LNCAP (cell line): Measurements from ENCODE around the gene NACAD.

Experiments used
- CTCF ChIP-seq: fragments of 450-650 bp; IDR thresholded peaks from 2 replicates; pipeline ENCODE4 v1.5.1; 2017; ENCODE audit warnings: mild to moderate bottlenecking

Gene NACAD

GRCh38 chr7:45050198-45050597 lies 38.6 kb downstream of the NACAD start:
- no peak for TF ChIP-seq CTCF

GRCh38 chr7:45048748-45049147 lies 40.0 kb downstream of the NACAD start:
- TF ChIP-seq CTCF: no peak

DNA sequence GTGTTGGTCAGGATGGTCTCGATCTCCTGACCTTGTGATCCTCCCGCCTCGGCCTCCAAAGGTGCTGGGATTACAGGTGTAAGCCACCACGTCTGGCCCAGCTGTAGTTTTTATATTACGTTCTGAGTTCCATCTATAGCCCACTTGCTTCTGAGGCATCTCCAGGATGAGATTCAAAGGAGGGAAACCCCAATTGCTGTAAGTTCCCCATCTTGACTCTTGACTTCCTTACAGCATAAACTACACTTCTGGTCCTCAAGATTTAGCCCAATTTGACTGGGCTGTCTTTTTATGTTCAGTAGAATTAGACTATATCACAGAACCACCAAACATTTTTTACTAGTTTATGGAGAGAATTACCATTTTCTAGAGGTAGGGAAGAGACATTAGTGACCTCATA lies 44.4 kb downstream of the NACAD start:
- TF ChIP-seq CTCF: no peak

- no peak for TF ChIP-seq CTCF
These were observed 49.7 kb downstream of the NACAD start for GRCh38 chr7:45039106-45039505.

- TF ChIP-seq CTCF: no peak
These were observed 50.9 kb downstream of the NACAD start for GRCh38 chr7:45037876-45038275.

DNA sequence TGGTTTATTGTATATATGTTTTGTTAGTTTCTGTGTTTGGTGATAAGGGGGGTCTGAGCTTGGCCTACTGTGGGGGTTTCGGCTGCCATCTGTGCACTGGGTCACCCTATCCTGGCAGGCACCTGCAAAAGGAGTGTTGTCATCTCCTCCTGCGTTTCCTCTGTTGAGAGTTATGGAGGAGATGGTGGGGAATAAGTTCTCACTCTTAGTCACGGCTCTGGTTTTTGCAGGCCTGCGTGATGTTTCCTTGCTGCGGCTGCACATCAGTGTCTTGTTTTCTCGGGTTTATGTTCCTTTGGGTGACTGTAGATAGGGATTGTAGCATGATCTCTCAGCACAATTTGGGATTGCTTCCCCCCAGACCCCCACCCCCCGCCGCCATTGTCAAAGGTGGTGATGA lies 52.0 kb downstream of the NACAD start:
- no peak for TF ChIP-seq CTCF

GRCh38 chr7:45036317-45036716 lies 52.5 kb downstream of the NACAD start:
- TF ChIP-seq CTCF: no peak

DNA sequence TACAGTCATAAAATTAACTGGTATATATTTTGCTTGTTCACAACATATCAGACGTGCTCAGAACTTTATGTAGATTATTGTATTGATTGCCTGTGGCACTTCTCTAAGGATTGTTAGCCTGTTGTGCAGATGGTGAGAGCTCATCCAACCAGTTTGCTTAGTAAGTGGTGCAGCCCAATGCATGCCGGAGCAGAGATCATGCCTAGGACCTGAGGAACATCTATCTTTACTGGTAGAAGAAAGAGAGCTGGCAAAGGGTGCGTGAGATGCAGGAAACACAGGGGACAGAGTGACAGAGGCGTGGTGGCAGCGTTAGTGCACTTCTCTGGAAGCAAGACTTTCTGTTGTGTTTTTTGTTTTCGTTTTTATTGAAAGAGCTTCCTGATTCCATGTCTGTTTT lies 52.9 kb downstream of the NACAD start:
- no peak for TF ChIP-seq CTCF
